SK-N-SH treated with all-trans-retinoic acid at 6 μM for 48 hours (cell line): ENCODE data around the gene CACNA1I.

ENCODE experiments used
- BACH2 ChIP-seq: fragments of 250-450 bp; sonication (Bioruptor Pico); IDR thresholded peaks from 2 replicates; pipeline ENCODE4 v1.9.0; 2021; ENCODE audit warnings: mild to moderate bottlenecking, borderline replicate concordance
- CREB5 ChIP-seq: fragments of 250-450 bp; sonication (Bioruptor Pico); IDR thresholded peaks from 2 replicates; pipeline ENCODE4 v1.5.1; 2020; ENCODE audit warnings: low read depth, mild to moderate bottlenecking, moderate library complexity
- GLIS3 ChIP-seq: fragments of 250-450 bp; sonication (Bioruptor Pico); IDR thresholded peaks from 2 replicates; pipeline ENCODE4 v1.5.0; 2020; ENCODE audit warnings: mild to moderate bottlenecking, moderate library complexity
- POU6F1 ChIP-seq: fragments of 250-450 bp; sonication (Bioruptor Pico); IDR thresholded peaks from 2 replicates; pipeline ENCODE4 v1.8.0; 2021; ENCODE audit warnings: low read depth, mild to moderate bottlenecking, moderate library complexity, borderline replicate concordance
- SNAI2 ChIP-seq: fragments of 250-450 bp; sonication (Bioruptor Pico); IDR thresholded peaks from 2 replicates; pipeline ENCODE4 v1.5.0; 2020; ENCODE audit warnings: mild to moderate bottlenecking, moderate library complexity
- TCF4 ChIP-seq: fragments of 250-450 bp; sonication (Bioruptor Pico); IDR thresholded peaks from 2 replicates; pipeline ENCODE4 v1.8.0; 2021; ENCODE audit warnings: mild to moderate bottlenecking, moderate library complexity, borderline replicate concordance
- TOX ChIP-seq: fragments of 250-450 bp; sonication (Bioruptor Pico); IDR thresholded peaks from 2 replicates; pipeline ENCODE4 v1.8.0; 2021; ENCODE audit warnings: mild to moderate bottlenecking, moderate library complexity, borderline replicate concordance
- ZC3H10 ChIP-seq: fragments of 250-450 bp; sonication (Bioruptor Pico); IDR thresholded peaks from 2 replicates; pipeline ENCODE4 v1.5.1; 2021; ENCODE audit warnings: mild to moderate bottlenecking, moderate library complexity
- ZFP3 ChIP-seq: fragments of 250-450 bp; sonication (Bioruptor Pico); IDR thresholded peaks from 2 replicates; pipeline ENCODE4 v1.5.0; 2020; ENCODE audit warnings: mild to moderate bottlenecking, moderate library complexity
- ZFP30 ChIP-seq: fragments of 450-650 bp; formaldehyde crosslinking; IDR thresholded peaks from 2 replicates; pipeline ENCODE4 v1.5.0; 2022; ENCODE audit warnings: mild to moderate bottlenecking, moderate library complexity
- ZNF70 ChIP-seq: fragments of 450-650 bp; formaldehyde crosslinking; IDR thresholded peaks from 2 replicates; pipeline ENCODE4 v1.5.0; 2020; ENCODE audit warnings: mild to moderate bottlenecking, moderate library complexity
- ZNF8 ChIP-seq: fragments of 450-650 bp; formaldehyde crosslinking; IDR thresholded peaks from 2 replicates; pipeline ENCODE4 v1.5.0; 2020; ENCODE audit warnings: mild to moderate bottlenecking, moderate library complexity
- TF ChIP-seq, protein P1 (sequence below): fragments of 250-450 bp; sonication (Bioruptor Pico); IDR thresholded peaks from 2 replicates; pipeline ENCODE4 v1.8.0; 2020; ENCODE audit warnings: mild to moderate bottlenecking, moderate library complexity, borderline replicate concordance

DNA sequence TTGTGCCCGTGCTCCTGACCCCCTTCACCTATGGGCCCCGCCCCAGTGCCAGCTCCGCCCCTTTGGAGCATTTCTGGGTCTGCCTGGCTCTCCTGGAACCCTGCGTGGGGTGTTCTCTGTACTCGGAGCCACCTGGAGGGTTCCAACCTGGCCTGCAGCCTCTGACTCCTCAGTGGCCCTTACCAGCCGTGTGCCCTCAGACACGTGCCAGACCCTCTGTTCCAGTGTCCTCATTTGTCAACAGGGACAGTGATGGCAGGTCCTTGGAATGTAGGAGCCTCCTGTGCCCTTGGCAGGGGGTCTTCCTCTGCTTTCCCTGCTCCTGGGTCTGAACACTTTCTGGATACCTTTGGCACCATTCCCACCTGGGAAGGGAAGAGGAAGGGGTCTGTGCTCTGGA, 96.4 kb downstream of the CACNA1I start:
- TF ChIP-seq TOX (CRISPR knock-in tag) (no peak), TCF4 (no peak), ZNF70 (no peak), POU6F1 (CRISPR knock-in tag) (no peak), ZFP30 (no peak), ZC3H10 (CRISPR knock-in tag) (no peak), ZFP3 (no peak), ZNF8 (no peak), CREB5 (no peak), GLIS3 (no peak), SNAI2 (no peak), BACH2 (no peak)
- TF ChIP-seq, protein P1, sequence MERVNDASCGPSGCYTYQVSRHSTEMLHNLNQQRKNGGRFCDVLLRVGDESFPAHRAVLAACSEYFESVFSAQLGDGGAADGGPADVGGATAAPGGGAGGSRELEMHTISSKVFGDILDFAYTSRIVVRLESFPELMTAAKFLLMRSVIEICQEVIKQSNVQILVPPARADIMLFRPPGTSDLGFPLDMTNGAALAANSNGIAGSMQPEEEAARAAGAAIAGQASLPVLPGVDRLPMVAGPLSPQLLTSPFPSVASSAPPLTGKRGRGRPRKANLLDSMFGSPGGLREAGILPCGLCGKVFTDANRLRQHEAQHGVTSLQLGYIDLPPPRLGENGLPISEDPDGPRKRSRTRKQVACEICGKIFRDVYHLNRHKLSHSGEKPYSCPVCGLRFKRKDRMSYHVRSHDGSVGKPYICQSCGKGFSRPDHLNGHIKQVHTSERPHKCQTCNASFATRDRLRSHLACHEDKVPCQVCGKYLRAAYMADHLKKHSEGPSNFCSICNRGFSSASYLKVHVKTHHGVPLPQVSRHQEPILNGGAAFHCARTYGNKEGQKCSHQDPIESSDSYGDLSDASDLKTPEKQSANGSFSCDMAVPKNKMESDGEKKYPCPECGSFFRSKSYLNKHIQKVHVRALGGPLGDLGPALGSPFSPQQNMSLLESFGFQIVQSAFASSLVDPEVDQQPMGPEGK (CRISPR knock-in tag) = no peak
